ENCODE results near the gene BTF3. TPM values are rescaled to one million over a fixed set of nuclear protein-coding genes. Genes with fewer than 3 reads are reported as not detected.

BTF3 gene
- total and polyA plus RNA-seq, 2 of the 8 experiments (the other 6 are each of a cell fraction or from before 2014, with no cell fraction given), result 396 to 754 TPM

- H3K4ac ChIP-seq (replicated peaks; ENCODE audit: insufficient read length, low read depth, low read length), result no peak overlapping the region
- H4K91ac ChIP-seq (replicated peaks; ENCODE audit: insufficient read length, low read length), result no peak overlapping the region
- H2AK5ac ChIP-seq (ENCODE audit: low read depth, low read length), result no peak overlapping the region
- no peaks in the 10 kb centered on the region for H3K79me2 ChIP-seq (ENCODE audit: control insufficient read depth in 1 of 2, insufficient read depth in 2 of 2, low read length in 2 of 2)
- H3K9ac ChIP-seq (replicated peaks in 1 of 4; ENCODE audit: extremely low read depth in 1 of 4, low read depth in 3 of 4, low read length in 3 of 4), result no peak overlapping the region
- no peak overlapping the region for H3K18ac ChIP-seq (ENCODE audit: extremely low read depth, low read length)
- H3K4me2 ChIP-seq (ENCODE audit: insufficient read depth in 1 of 2, low read depth in 2 of 2, low read length in 2 of 2), result no peak overlapping the region
- no peak overlapping the region for H4K8ac ChIP-seq (ENCODE audit: extremely low read depth, insufficient read depth, low read length)
- no peak overlapping the region for H2BK120ac ChIP-seq (replicated peaks; ENCODE audit: low read depth, low read length)
- no peak overlapping the region for H2BK20ac ChIP-seq (ENCODE audit: low read length)
- no peak overlapping the region for H2BK15ac ChIP-seq (ENCODE audit: low read length)
- no peak overlapping the region for H3K27ac ChIP-seq (ENCODE audit: low read depth, low read length)
- no peaks in the 10 kb centered on the region for H3K79me1 ChIP-seq (ENCODE audit: low read depth, low read length)
- peaks cover 3 to 9% (median 6%) of the 10 kb centered on the region in 4 experiments; a peak in 6 of 7 replicates for H3K4me1 ChIP-seq (replicated peaks in 1 of 4; ENCODE audit: control insufficient read depth in 3 of 4, insufficient read depth in 4 of 4, low read length in 3 of 4)
- no peaks in the 10 kb centered on the region for H3K23me2 ChIP-seq (ENCODE audit: low read depth, low read length)
- no peak overlapping the region for H3K23ac ChIP-seq (ENCODE audit: insufficient read length)
- WGBS, 2 experiments (ENCODE audit: extremely low coverage in 1 of 2, insufficient coverage in 1 of 2, insufficient read length in 1 of 2, insufficient replicate concordance in 2 of 2, low coverage in 1 of 2, low lambda C conversion rate in 2 of 2, missing lambda C conversion rate in 1 of 2), result 90% methylated on average over 1 of the region's 1 CpG; no CpG with 5 or more reads in 1 of the 2 experiments
- H3K9me3 ChIP-seq (ENCODE audit: insufficient read depth in 2 of 2, low read depth in 1 of 2, low read length in 1 of 2), result no peaks in the 10 kb centered on the region
- H4K20me1 ChIP-seq (replicated peaks in 1 of 2; ENCODE audit: control insufficient read depth in 1 of 2, insufficient read depth in 2 of 2, low read length in 2 of 2), result no peaks in the 10 kb centered on the region
- FAIRE-seq (no peak), DNase-seq (ENCODE audit: low read depth in 1 of 2, low spot score in 2 of 2) (no peak)
- H4K5ac ChIP-seq (ENCODE audit: insufficient read length, low read depth, low read length), result no peak overlapping the region
- H3K56ac ChIP-seq (replicated peaks; ENCODE audit: insufficient read length, low read depth, low read length), result no peak overlapping the region
- H3K27me3 ChIP-seq (replicated peaks in 1 of 4; ENCODE audit: control insufficient read depth in 3 of 4, extremely low read depth in 1 of 4, insufficient read depth in 3 of 4, low read length in 3 of 4), result no peaks in the 10 kb centered on the region
- no peak overlapping the region for H3K4me3 ChIP-seq (ENCODE audit: extremely low read depth in 1 of 4, insufficient read depth in 2 of 4, low read depth in 3 of 4, low read length in 4 of 4)
- ChIA-PET POLR2A (ENCODE audit: partially characterized antibody) (interaction anchor here (1.0 to 2.8 kb wide), 2 partner anchors 18 to 25 kb away, joined by 3 to 11 read pairs; partner anchors contain the start of gene BTF3), CTCF (ENCODE audit: partially characterized antibody) (interaction anchor here (0.9 to 1.5 kb wide), 6 partner anchors 16 to 27 kb away, joined by 3 to 7 read pairs (median 3); partner anchors contain the start of gene BTF3)
- no peak overlapping the region for H2BK12ac ChIP-seq (ENCODE audit: low read depth, low read length)
- H2BK5ac ChIP-seq (ENCODE audit: low read depth, low read length), result no peak overlapping the region
- no peak overlapping the region for H3K14ac ChIP-seq (ENCODE audit: insufficient read length)
- H3K36me3 ChIP-seq (ENCODE audit: control insufficient read depth in 2 of 4, insufficient read depth in 4 of 4, low read length in 3 of 4), result no peaks in the 10 kb centered on the region
- H2AFZ ChIP-seq (ENCODE audit: low read length), result no peak overlapping the region
- TF ChIP-seq TEAD4 (IDR thresholded peaks at IDR 0.05; ENCODE audit: low read depth, low read length), result no peak
- TF ChIP-seq CHD2 (IDR thresholded peaks at IDR 0.05; ENCODE audit: low read length), result no peak
- no peak for TF ChIP-seq BCL11A (IDR thresholded peaks at IDR 0.05; ENCODE audit: low read depth in 2 of 2, low read length in 2 of 2)
- no peak for TF ChIP-seq RNF2 (IDR thresholded peaks at IDR 0.05; ENCODE audit: borderline replicate concordance, low read depth, low read length, missing control alignments, poor library complexity, severe bottlenecking)
- no peak for TF ChIP-seq BACH1 (IDR thresholded peaks at IDR 0.05; ENCODE audit: low read length)
Measured at GRCh38 chr5:73480500-73480899, 17.7 kb upstream of the BTF3 start.
